T-helper 1 cell treated with Interleukin-12 subunit alpha and Interleukin-12 subunit beta and Interleukin-4 antibody, amounts not matched to agents 30 ng/mL and 1 ng/mL, for 36 hours (primary cell): Measurements from ENCODE around the gene LMOD2. TPM values are rescaled to one million over a fixed set of nuclear protein-coding genes. Genes with fewer than 3 reads are reported as not detected.

ENCODE experiments used
- intact Hi-C: fragments of 100-400 bp; cut with micrococcal nuclease; formaldehyde crosslinking; loops from one replicate; pipeline ENCODE4 v1.15.1; 2024
- total RNA-seq: library from RNA; stranded (reverse); gene quantifications from 2 replicates; pipeline ENCODE4 v1.2.3, GENCODE V29; 2022

The LMOD2 gene
- total RNA-seq, 1 donor from 2014 or later: not detected

DNA sequence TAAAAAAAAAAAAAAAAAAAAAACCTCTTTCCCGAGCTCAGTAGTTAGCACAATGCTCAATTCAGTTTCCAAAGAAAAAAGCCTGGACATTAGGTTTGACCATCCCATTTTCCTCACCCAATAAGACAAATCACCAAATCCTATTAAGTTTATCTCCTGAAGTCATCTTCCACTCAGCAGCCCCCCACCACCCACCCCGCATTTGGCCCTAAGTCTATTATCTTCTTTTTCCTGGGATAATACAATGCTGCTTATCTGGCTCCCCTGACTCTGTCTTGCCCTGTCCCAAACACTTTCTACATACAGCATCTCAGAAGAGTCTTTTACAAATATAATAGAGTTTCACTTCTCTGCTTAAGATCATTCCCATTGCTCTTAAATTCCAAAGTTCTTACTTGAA lies 17.8 kb upstream of the LMOD2 start:
- intact Hi-C loops: loop anchor here (10.0 kb wide), 1 partner anchor 1217 kb away; no protein-coding TSS in a partner anchor

DNA sequence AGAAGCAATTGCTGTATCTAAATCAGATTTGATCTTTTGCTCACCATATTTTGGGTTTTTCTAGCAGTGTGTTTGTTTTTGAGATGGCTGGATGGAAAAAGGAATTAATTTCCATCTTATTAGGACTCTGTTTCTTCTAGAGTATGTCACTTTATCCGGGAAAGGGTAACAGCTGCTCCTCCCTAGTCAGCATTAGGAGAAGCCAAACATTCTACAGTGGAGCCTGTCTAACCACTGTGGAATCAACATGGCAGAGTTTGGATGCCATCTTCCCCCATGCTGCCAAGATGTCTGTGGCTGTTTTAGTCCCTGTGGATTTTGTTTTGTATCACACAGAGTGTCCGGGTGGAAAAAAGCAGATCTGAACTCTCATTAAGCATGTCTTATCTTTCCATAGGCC lies 16.0 kb upstream of the LMOD2 start:
- intact Hi-C loops: loop anchor here (10.0 kb wide), 1 partner anchor 1215 kb away; no protein-coding TSS in a partner anchor

DNA sequence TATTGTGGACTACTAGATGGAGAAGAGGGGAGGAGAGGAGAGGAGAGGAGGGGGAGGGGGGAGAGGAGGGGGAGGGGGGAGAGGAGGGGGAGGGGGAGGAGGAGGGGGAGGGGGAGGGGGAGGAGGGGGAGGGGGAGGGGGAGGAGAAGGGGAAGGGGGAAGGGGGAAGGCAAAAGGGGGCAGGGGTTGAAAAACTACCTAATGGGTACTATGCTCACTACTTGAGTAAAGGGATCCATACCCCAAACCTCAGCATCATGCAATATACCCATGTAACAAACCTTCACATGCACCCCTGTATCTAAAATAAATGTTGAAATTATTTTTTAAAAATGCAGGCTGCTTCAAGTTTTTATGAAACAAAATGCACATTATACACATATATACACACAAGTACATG lies 15.1 kb upstream of the LMOD2 start:
- intact Hi-C loops: no loop called here

DNA sequence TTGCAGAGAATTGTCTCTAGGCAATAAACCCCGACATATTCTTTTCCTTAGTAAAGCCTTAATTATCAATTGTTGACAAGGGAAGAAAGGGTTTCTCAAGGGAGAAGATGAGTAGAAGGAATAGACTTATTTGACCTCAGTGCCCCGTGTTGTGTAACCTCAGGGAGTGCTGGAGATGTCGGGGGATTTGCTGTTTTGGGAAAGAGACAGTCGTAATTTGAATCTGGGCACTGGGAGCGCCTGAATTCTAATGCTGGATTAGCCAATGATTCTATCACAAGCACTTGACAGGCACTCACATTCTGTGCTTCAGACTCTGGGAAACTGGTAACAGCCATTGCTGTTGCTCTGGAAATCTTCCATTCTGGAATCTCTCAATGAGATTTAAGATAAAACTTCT lies 13.8 kb upstream of the LMOD2 start:
- intact Hi-C loops: no loop called here

DNA sequence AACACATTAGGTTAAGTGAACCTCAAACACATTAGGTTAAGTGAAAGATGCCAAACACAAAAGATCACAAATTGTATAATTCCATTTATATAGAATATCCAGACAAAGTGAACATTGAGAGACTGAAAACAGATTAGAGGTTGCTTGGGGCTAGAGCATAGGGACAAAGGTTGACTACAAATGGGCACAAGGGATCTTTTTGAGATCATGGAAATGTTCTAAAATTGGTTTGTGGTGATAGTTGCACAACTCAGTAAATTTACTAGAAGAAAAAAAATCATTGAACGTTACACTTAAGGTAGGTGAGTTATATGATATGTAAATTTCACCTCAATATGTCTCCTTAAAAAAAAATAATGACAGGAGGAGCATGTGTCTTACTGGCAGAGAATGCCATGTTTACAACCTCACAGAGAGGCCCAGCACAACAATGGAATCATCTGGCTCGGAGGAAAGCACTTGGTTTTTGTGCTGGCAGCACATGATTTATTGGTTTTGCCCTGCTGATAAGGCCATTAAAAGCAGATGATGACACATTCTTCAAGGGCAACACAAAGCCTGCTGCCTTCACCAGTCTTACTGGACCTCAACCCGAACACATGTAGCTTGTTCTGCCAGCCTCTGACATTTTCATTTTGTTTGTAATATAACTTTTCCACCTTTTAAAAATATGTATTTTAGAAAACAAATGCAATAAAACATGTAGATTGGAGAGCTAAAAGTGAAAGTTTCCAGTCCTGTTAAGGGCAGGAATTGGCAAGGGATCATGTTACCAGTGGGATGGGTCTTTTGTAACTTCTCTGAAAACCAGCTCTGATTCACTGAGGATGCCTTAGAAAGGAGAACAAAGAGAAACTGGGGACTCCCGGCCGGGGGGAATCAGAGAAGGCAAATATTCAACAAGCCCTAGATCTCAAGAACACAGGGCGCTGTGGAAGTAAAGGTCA lies 11.9 kb upstream of the LMOD2 start:
- intact Hi-C loops: no loop called here

DNA sequence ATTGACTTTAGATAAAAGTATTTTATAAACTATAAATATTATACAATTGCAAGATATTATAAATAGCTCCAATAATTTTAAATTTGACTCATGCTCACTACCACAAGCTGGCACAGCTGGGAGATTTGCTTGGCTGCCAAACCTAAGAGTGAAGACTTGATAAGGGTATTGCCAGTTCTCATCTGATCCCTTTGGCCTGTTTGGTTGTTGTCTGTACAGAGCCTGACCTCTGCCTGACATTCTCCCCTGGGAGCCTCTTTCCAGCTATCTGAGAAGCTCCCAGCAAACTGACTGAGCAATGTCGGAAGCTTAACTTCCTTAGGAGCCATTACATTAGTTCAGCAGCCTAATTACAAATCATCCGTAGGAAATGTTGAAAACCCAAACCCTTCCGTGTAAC lies 10.2 kb upstream of the LMOD2 start:
- intact Hi-C loops: no loop called here

DNA sequence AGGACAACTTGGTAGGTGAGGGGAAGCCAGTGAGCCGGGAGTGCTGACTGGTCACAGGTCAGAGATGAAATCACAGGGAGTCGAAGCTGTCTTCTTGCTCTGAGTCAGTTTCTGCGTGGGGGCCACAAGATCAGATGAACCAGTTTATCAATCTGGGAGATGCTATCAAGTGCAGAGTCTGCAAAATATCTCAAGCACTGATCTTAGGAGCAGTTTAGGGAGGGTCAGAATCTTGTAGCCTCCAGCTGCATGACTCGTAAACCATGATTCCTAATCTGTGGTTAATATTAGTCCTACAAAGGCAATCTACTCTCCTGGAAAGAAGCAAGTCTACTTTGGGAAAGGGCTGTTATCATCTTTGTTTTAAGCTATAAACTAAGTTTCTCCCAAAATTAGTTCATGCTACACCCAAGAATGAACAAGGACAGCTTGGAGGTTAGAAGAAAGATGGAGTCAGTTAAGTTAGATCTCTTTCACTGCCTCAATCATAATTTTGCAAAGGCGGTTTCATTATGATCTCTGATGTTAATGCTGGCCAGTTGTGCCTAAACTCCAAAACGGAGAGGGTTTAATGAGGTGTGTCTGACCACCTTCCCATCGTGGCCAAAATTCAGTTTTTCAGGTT lies 8.4 kb upstream of the LMOD2 start:
- intact Hi-C loops: no loop called here

DNA sequence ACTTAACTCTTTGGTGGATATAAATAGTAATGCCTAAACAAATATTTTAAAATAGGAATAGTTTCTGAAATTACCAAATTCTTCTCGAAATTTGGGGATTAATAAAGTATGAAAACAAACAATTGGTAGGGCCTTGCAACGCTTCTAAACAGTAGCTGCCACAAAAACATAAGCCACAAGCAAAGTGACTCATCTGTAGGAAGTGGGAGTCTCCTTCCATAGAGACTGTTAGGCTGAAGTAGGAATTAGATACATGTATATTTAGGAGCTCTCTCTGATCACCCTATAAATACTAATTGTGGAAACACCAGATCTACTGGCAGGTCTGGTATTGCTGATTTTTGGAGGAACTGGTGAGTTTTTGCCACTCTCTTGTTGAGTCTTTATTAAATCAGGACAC lies 5.7 kb upstream of the LMOD2 start:
- intact Hi-C loops: no loop called here

DNA sequence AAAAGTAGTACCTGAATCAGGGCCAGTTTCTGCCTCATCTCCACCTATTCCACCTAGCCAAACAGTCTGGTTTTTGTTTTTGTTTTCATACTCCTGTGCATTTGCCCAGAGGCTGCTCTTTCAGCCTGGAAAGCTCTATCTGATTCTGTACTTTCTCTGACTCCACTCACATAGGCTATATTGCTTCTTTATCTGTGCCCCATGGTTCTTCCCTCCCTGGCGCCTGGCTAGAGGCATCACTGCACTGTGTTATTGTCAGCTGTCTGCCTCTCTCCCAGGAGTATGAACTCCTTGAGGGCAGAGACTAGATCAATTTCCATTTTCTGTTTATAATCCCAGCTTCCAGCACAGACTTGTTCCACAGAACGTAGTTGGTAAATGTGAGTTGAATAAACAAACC lies 5.1 kb upstream of the LMOD2 start:
- intact Hi-C loops: no loop called here

DNA sequence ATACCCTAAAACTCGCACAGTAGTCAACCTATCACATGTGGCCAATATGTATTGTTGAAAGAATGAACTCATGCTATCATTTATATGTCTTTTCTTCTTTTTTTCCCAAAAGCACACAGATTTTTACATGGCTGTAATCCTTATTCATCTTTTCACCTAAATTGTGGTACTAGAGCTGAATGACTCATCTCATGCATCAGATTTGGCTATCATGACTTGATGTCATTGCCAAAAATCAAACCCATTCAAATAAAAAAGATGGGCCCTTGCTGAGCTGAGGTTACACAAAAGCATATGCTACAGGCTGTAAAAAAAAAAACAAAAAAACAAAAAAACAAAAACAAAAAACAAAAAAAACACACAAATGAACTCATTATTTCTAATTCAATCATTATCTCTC lies 3.3 kb upstream of the LMOD2 start:
- intact Hi-C loops: no loop called here

DNA sequence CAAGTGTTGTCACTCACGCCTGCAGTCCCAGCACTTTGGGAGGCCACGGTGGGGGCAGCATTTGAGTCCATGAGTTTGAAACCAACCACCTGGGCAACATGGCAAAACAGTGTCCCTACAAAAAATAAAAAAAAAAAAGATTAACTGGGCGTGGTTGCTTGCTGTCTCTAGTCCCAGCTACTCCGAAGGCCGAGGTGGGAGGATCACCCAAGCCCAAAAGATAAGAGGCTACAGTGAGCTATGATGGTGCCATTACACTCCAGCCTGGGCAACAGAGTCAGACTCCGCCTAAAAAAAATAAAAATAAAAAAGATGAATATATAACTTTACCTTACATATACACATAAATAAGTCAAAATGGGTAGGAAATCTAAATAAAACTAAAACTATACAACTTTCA lies 2.5 kb upstream of the LMOD2 start:
- intact Hi-C loops: no loop called here

DNA sequence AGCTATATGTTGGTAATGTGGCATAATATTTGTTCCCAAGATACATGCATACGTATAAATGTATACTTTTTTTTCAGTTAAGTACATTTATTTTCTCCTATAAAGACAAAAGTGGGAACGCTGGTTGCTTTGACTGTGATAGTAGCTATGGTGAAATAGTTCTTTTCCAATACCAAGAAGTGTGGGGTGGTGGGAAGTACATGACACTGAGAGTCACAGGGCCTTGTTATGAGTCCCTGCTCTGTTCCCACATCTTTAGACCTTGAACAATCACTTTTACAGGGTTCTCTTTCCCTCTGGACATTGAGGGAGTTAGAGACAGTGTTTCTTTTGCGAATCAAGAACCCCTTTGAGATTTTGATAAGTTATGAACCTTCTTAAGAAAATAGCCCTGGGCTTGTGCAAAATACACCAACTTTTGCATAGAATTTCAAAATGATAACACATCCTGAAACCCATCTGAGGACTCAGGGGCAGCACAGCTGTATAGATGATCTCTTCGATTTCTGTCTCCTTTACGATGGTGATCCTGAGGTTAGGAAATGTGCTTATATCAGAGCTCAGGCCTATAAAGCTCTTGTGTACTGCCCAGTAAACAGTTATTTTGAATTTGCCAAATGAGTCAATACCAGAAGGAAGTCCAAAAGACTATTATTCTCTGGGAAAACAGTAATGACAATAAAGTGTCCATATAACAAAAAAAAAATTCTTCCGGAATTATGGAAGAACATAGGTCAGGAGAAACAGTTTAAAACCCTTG lies 1.1 kb downstream of the LMOD2 start:
- intact Hi-C loops: no loop called here

DNA sequence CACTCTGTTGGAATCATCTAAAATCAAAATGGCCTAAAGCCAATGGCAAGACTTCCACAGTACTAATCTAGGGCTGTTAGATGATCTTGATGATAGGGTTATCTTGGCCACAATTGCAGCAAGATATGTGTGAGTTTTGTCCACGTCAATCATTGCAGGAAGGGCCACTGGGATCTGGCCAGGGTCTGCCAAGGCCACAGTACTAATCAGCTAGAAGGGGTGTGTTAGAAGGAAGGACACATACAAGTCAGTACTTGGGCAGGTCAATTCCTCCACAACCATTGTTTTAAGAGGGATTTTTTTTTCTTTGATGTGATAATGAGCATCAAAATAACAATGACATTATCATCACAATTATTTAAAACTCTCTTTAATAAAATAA lies 1.6 kb downstream of the LMOD2 start:
- intact Hi-C loops: no loop called here

DNA sequence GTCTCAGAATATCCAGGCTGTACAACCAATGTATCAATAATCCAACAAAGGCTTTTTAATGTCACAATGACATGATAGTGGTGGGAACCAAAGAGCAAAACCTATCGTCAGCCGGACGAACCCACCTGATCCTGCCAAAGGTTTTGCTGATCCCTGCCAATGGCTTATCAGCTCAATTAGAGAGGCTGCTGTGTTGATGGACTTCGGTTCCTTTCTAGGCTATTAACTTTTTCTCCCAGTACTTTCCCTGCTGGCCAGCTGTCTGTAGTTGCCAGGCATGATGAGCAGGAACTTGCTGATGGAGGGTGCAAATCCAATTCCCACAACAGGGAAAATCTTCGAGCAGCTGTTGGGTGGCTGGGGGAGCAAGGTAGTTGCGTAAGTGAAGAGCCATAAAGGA lies 2.4 kb downstream of the LMOD2 start:
- intact Hi-C loops: no loop called here

DNA sequence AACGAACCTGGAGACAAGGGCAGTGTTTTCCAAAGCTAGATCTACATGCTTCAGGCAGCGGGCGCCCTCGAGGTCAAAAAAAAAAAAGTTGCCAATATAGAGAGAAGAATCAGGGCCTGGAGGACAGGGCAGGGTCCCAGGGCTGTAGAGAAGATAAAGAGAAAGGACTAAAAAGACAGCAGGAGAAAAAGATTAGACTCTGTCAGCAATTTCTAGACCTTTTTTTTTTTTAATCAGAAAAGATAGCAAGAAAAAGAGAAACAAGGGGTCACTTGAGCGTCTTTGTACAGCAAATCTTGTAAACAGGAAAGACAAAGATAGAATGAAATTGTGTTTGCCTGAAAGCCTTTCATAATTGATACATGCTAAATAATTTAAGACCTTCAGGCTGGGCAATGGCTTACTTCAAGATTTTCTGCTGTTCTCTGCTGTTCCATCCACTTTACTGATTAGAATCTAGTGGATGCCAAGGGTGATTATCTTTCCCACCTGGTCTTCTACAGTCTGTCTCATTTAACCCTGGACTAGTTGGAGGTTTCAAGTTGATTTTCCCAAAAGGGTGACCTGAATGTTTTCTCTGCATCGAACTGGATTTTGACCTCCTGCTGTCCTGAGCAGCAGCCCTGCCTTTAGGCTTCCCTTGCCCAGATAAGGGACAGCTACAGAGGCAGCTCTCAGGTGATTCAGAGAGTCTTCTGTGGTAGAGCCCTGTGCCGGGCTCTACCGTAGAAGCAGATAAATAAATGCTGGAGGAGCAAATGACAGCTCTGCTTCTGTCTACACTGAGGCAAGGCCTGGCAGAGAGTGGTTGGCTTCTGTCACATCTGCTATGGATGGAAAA lies 5.1 kb downstream of the LMOD2 start:
- intact Hi-C loops: no loop called here

DNA sequence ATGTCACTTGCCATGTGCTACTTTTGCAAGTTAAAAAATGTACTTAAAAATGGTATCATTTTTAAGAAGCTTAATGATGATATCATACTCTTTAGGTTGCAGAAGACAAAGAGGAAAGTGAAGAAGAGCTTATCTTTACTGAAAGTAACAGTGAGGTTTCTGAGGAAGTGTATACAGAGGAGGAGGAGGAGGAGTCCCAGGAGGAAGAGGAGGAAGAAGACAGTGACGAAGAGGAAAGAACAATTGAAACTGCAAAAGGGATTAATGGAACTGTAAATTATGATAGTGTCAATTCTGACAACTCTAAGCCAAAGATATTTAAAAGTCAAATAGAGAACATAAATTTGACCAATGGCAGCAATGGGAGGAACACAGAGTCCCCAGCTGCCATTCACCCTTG lies 6.1 kb downstream of the LMOD2 start:
- intact Hi-C loops: no loop called here

DNA sequence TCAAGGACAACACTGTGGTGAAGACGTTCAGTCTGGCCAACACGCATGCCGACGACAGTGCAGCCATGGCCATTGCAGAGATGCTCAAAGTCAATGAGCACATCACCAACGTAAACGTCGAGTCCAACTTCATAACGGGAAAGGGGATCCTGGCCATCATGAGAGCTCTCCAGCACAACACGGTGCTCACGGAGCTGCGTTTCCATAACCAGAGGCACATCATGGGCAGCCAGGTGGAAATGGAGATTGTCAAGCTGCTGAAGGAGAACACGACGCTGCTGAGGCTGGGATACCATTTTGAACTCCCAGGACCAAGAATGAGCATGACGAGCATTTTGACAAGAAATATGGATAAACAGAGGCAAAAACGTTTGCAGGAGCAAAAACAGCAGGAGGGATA lies 6.6 kb downstream of the LMOD2 start:
- intact Hi-C loops: no loop called here

DNA sequence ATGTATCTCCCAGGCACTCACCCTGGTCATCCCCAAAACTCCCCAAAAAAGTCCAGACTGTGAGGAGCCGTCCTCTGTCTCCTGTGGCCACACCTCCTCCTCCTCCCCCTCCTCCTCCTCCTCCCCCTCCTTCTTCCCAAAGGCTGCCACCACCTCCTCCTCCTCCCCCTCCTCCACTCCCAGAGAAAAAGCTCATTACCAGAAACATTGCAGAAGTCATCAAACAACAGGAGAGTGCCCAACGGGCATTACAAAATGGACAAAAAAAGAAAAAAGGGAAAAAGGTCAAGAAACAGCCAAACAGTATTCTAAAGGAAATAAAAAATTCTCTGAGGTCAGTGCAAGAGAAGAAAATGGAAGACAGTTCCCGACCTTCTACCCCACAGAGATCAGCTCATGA lies 7.1 kb downstream of the LMOD2 start:
- intact Hi-C loops: no loop called here

DNA sequence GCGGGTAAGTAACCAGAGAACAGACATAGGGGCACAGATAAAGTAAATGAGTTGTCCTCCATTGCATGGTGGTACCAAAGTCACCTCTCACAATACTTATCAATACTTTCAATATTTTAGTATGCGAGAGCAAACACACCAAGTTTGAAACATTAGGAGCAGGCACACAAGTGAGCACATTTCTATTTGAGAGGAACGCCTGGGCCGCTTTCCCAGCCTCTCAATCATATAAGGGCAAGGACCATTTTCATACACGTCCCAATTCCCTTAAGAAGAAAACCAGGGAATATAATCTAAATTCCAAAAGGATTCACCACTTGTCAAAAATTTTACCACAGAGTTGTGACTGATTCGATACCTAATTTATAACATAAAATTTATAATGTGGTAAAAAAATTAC lies 7.5 kb downstream of the LMOD2 start:
- intact Hi-C loops: no loop called here

DNA sequence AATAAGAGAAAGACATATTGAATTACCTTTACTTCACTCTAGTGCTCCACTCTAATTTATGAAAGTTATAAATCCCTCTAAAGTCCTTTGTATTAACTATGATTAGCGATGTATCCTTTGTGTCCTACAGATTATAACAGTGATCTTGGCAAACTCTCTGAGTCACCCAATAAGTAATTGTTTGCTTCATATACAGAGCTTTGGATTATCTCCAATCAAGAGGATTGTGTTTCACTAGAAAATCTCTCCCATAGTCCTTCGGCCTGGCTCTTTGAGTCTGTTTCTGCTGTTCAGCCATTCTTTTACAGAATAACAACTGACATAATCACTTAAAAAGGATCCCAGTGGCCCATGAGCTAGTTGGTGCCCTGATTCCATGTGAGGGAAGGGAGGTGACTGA lies 9.5 kb downstream of the LMOD2 start:
- intact Hi-C loops: no loop called here

DNA sequence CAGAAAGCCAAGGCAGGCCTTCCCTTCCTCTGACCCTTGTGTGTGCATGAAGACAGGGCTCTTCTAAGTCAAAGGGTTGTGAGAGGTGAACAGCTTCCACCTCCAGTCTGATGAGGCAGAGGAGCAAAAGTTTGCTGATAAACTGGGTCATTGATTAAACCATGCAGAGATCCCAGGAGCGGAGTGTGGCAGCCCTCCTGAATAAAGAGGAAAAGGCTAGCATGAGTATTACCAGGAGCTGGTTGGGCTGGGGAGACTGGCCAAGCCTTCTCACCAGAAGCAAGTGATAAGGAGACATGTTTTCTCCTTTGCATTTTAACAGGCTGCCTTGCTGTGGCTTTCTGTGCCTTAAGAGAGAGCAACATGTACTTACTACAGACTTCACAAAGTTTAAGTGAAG lies 10.2 kb downstream of the LMOD2 start:
- intact Hi-C loops: no loop called here
